ENCODE data around the gene MCC.

The MCC gene

GRCh38 chr5:113194125-113194524, 294.1 kb downstream of the MCC start:
- no peak for DNase-seq

GRCh38 chr5:113193311-113193978, 294.8 kb downstream of the MCC start:
- DNase-seq, result no peak

GRCh38 chr5:113192541-113192940, 295.7 kb downstream of the MCC start:
- DNase-seq, result no peak

- no peak for DNase-seq
Measured at GRCh38 chr5:113190347-113190746, 297.9 kb downstream of the MCC start.

GRCh38 chr5:113189291-113189690, 299.0 kb downstream of the MCC start:
- DNase-seq, result no peak

GRCh38 chr5:113188436-113188835, 299.8 kb downstream of the MCC start:
- no peak for DNase-seq

- DNase-seq, result no peak
Measured at GRCh38 chr5:113187906-113188305, 300.3 kb downstream of the MCC start.

GRCh38 chr5:113186061-113186460, 302.2 kb downstream of the MCC start:
- no peak for DNase-seq

- DNase-seq, result no peak
Measured at GRCh38 chr5:113183694-113184093, 304.6 kb downstream of the MCC start.

- no peak for DNase-seq
Measured at GRCh38 chr5:113182658-113183344, 305.5 kb downstream of the MCC start.

- DNase-seq, result no peak
Measured at GRCh38 chr5:113181853-113182490, 306.3 kb downstream of the MCC start.

GRCh38 chr5:113181409-113181808, 306.8 kb downstream of the MCC start:
- no peak for DNase-seq

- DNase-seq, result no peak
Measured at GRCh38 chr5:113179156-113179555, 309.1 kb downstream of the MCC start.

- DNase-seq, result no peak
Measured at GRCh38 chr5:113178073-113178779, 310.0 kb downstream of the MCC start.

- no peak for DNase-seq
Measured at GRCh38 chr5:113177225-113177624, 311.0 kb downstream of the MCC start.

GRCh38 chr5:113176734-113177133, 311.5 kb downstream of the MCC start:
- DNase-seq, result no peak

GRCh38 chr5:113176196-113176595, 312.1 kb downstream of the MCC start:
- DNase-seq, result no peak

- DNase-seq, result no peak
Measured at GRCh38 chr5:113172231-113172826, 315.9 kb downstream of the MCC start.

- no peak for DNase-seq
Measured at GRCh38 chr5:113171520-113171919, 316.7 kb downstream of the MCC start.

GRCh38 chr5:113170707-113171106, 317.5 kb downstream of the MCC start:
- no peak for DNase-seq

- DNase-seq, result no peak
Measured at GRCh38 chr5:113169720-113170119, 318.5 kb downstream of the MCC start.

GRCh38 chr5:113167985-113168384, 320.3 kb downstream of the MCC start:
- no peak for DNase-seq

- no peak for DNase-seq
Measured at GRCh38 chr5:113166852-113167366, 321.3 kb downstream of the MCC start.

All from CD4-positive, alpha-beta T cell treated with Interleukin-6 for 4 hours (primary cell).